ENCODE results near the gene YES1. TPM values are rescaled to one million over a fixed set of nuclear protein-coding genes. Genes with fewer than 3 reads are reported as not detected.
"Not testable (repeated sequence)": the region's sequence is repeated elsewhere in the genome, so short reads cannot be mapped to it uniquely, and the experiment has no call there.

YES1 gene
- total RNA-seq, 2 donors from 2014 or later, result 41.2 to 50.4 TPM

- no peak for TF ChIP-seq CTCF (IDR thresholded peaks at IDR 0.05)
- ATAC-seq (ENCODE audit: insufficient number of reproducible peaks, low FRiP score, low read depth) (no peak), DNase-seq (ENCODE audit: low spot score) (no peak)
- Histone ChIP-seq H3K4me3 (no peak overlapping the region), H3K36me3 (no peaks in the 10 kb centered on the region), H3K27me3 (replicated peaks; ENCODE audit: insufficient read depth) (no peaks in the 10 kb centered on the region), H3K4me1 (ENCODE audit: control insufficient read depth in 1 of 2, low read depth in 2 of 2) (no peaks in the 10 kb centered on the region), H3K9me3 (no peaks in the 10 kb centered on the region), H3K27ac (no peak overlapping the region)
These were observed 41.5 kb downstream of the YES1 start for GRCh38 chr18:770583-770961.

DNA sequence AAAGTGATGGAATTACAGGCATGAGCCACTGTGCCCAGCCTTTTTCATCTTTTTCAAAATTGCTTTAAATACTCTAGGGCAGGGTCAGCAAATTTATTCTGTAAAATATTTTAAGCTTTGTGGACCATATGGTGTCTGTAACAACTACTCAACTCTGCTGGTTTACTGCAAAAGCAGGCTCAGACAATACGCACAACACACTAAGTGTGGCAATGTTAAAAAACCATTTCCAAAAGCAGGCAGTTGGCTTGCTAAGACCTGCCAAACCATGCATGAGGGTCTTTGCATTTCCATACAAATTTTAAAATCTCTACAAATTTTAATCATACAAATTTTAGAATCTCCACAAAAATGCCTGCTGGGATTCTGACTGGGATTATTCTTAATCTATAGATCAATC is 44.1 kb downstream of the YES1 start:
- Histone ChIP-seq H3K36me3 (no peaks in the 10 kb centered on the region), H3K9me3 (no peaks in the 10 kb centered on the region), H3K27ac (no peak overlapping the region), H3K4me1 (ENCODE audit: control insufficient read depth in 1 of 2, low read depth in 2 of 2) (no peaks in the 10 kb centered on the region), H3K4me3 (no peak overlapping the region), H3K27me3 (replicated peaks; ENCODE audit: insufficient read depth) (no peaks in the 10 kb centered on the region)
- ATAC-seq (ENCODE audit: insufficient number of reproducible peaks, low FRiP score, low read depth), result no peak
- no peak for DNase-seq (ENCODE audit: low spot score)
- no peak for TF ChIP-seq CTCF (IDR thresholded peaks at IDR 0.05)

DNA sequence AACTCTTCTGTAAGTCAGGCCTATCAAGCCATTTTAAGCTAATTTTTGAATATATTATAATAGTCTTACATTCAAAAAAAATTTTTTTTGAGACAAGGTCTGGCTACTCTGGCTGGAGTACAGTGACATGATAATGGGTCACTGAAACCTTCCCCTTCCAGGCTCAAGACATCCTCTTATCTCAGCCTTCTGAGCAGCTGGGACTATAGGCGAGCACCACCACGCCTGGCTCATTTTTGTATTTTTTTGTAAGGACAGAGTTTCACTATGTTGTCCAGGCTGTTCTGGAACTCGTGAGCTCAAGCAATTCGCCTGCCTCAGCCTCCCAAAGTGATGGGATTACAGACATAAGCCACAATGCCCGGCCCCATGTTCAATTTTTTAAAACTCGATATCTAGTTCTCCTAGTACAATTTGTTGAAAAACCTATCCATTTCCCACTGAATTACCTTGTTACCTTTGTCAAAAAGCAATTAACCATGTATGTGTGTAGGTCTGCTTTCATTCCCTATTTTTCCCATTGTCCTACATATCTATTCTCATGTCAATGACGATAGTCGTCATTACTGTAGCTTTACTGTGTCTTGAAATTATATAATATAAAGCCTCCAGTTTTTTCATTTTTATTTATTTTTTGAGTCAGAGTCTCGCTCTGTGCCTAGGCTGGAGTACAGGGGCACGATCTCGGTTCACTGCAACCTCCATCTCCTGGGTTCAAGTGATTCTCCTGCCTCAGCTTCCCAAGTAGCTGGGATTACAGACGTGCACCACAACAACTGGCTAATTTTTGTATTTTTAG is 44.8 kb downstream of the YES1 start:
- Histone ChIP-seq H3K27me3 (replicated peaks; ENCODE audit: insufficient read depth) (no peaks in the 10 kb centered on the region), H3K27ac (no peak overlapping the region), H3K36me3 (no peaks in the 10 kb centered on the region), H3K4me1 (ENCODE audit: control insufficient read depth in 1 of 2, low read depth in 2 of 2) (no peaks in the 10 kb centered on the region), H3K9me3 (no peaks in the 10 kb centered on the region), H3K4me3 (no peak overlapping the region)
- no peak for DNase-seq (ENCODE audit: low spot score)
- no peak for TF ChIP-seq CTCF (IDR thresholded peaks at IDR 0.05)
- ATAC-seq (ENCODE audit: insufficient number of reproducible peaks, low FRiP score, low read depth), result no peak

GRCh38 chr18:766550-766860 is 45.5 kb downstream of the YES1 start:
- Histone ChIP-seq H3K4me3 (no peak overlapping the region), H3K4me1 (ENCODE audit: control insufficient read depth in 1 of 2, low read depth in 2 of 2) (no peaks in the 10 kb centered on the region), H3K27ac (no peak overlapping the region), H3K27me3 (replicated peaks; ENCODE audit: insufficient read depth) (no peaks in the 10 kb centered on the region), H3K36me3 (no peaks in the 10 kb centered on the region), H3K9me3 (no peaks in the 10 kb centered on the region)
- ATAC-seq (ENCODE audit: insufficient number of reproducible peaks, low FRiP score, low read depth) (no peak), DNase-seq (ENCODE audit: low spot score) (no peak)
- TF ChIP-seq CTCF (IDR thresholded peaks at IDR 0.05), result no peak

DNA sequence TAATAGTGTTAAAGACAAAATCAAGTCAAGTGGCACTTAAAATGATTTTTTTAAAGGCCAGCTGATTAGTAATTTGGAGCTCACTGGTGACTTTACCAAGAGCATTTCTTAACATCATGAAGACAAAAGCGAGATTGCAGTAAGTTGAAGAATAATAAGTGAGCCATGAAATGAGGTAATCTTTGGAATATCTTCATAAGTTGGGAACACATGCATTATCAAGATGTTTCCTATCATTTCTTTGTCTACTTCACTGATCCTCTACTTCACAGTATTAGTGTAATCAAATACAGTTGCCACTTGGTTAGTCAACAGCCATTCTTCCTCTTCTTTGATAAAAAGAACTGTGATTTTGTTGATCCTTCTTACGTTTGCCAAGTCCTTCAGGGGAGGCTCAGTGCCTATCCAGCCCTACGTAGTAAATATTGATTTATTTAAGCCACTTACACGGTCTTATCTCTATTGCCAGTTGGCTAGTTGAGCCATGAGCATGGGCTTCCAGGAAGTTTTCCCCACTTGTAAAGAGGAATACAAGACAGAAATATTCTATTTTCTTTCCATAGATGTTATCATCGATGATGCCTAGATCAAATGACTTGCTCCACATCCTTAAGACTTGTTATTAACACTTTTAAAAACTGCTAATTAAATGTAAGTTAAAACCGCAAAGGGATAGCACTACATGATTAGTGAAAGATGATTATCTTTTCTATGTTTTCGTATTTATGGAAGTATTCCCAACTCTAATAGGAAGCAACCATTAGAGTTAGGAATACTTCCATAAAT is 46.1 kb downstream of the YES1 start:
- no peaks in the 10 kb centered on the region for H3K36me3 ChIP-seq
- no peak for DNase-seq (ENCODE audit: low spot score)
- no peaks in the 10 kb centered on the region for H3K9me3 ChIP-seq
- no peak for TF ChIP-seq CTCF (IDR thresholded peaks at IDR 0.05)
- H3K27ac ChIP-seq, result no peak overlapping the region
- no peaks in the 10 kb centered on the region for H3K4me1 ChIP-seq (ENCODE audit: control insufficient read depth in 1 of 2, low read depth in 2 of 2)
- no peaks in the 10 kb centered on the region for H3K27me3 ChIP-seq (replicated peaks; ENCODE audit: insufficient read depth)
- ATAC-seq (ENCODE audit: insufficient number of reproducible peaks, low FRiP score, low read depth), result no peak
- H3K4me3 ChIP-seq, result no peak overlapping the region

- ATAC-seq (ENCODE audit: insufficient number of reproducible peaks, low FRiP score, low read depth); H3K27ac ChIP-seq; H3K4me1 ChIP-seq (ENCODE audit: control insufficient read depth in 1 of 2, low read depth in 2 of 2); H3K4me3 ChIP-seq; H3K9me3 ChIP-seq; H3K27me3 ChIP-seq (replicated peaks; ENCODE audit: insufficient read depth); DNase-seq (ENCODE audit: low spot score); H3K36me3 ChIP-seq: not testable (repeated sequence)
These were observed 52.2 kb downstream of the YES1 start for GRCh38 chr18:759864-760263.

Measured in thoracic aorta (tissue), 2 donors.